HTERT RPE-1 (cell line): ENCODE data around the gene TEX38.
"Not testable (repeated sequence)": the region's sequence is repeated elsewhere in the genome, so short reads cannot be mapped to it uniquely, and the experiment has no call there.

Experiments used
- in situ Hi-C: fragments of 300-500 bp; cut with MboI; formaldehyde crosslinking; loops from 4 replicates; pipeline ENCODE4 v1.14.3; 2020; ENCODE audit warnings: low sequenced_read_pairs

TEX38 gene

DNA sequence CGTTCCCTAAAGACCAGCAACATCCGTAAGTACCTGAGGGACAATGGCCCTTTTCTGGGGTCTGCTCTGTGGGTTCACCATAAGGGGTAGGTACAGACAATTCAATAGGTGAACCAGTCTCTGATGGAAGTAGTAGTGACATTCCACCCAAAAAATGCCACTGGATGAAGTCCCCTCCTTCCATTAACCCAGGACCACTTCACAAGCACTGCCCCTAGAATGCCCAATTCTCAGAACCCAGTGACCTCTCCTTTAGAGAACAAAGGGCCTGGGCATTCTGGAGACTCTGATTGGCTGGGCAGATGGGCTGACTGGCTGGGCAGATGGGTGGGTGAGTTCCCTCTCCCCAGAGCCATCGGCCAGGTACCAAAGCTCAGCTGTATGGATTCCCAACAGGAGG lies at the start of gene TEX38:
Gene TEX38 (plus strand): TSS at position 301 of the 400 bp plus-strand sequence. CDS start 81 bp downstream, at position 382.
- in situ Hi-C loops: no loop called here

DNA sequence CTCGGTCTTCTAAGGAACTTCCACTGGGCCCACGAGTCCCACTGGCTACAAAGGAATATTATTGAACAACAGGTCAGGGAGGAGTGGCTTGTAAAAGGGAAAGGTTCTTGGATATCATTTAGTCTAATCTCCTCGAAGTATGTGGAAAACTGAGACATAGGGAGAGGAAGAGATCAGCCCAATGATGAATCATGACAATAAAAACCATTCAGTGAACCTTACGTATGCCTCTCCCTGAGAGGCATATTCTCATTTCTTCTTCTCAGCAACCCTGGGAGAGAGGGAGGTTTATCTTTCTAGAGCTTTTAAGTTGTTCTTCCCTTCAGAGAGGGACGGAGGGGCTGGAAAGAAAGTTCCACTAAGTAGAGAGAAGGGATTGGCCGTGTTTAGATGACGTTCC lies 49.7 kb upstream of the TEX38 start:
- in situ Hi-C loops: no loop called here

DNA sequence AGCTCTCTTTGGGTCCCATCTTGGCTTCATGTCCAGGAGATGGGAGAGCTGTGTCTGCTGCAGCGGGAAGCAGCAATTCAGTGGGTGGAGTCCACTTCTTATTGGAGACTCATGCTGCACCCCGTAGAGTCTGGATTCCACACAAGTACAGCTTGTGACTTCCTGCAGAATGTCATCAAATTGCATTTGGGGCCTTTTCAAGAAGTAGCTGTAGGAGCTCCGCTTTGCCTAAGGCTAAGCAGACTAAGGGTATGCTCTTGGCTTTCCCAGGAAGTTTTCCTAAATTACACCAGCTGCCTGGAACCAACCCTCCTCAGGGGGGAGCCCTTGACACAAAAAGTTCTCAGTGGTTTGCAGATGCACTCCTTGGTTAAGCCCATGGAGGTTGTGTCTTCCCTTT lies 49.3 kb upstream of the TEX38 start:
- in situ Hi-C loops: no loop called here

DNA sequence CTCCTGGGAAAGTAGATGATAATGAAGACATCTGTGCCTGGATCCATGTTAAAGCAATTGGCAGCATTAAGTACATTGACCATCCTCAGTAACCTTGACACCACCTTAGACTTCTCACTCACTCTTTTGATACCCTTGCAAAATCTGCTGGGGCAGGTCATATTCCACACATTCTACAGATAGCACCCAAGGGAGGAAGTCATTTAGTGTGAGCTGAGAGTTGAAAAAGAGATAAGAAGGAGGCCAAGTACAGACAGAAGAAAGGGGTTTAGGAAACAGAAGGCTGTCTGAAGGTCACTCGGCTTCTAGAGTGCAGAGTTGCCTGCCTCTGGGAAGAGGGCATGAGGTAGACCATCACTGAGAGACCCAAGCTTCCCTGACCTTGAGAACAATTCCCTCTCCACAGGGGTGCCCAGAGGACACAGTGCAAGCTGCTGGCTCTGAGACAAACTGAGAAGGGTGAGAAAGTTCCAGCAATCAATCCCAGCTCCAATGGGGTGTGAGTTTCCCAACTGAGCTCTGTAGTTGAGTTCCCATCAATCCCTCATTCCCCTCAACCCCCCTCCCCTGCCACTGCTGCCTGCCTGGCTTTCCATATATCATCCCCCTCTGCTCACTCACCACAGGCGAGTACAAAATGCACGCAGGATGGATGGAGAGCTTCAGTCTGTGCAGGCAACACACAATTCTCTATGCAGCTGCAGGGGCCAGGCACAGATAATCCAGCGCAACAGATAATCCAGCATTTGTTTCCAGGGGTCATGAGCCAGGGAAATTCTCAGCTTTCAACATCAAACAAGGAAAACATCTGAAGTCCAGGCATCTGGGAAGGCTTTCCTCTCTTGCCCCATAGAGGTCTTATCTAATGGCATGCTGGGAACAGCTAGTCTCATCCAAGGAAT lies 47.7 kb upstream of the TEX38 start:
- in situ Hi-C loops: no loop called here

DNA sequence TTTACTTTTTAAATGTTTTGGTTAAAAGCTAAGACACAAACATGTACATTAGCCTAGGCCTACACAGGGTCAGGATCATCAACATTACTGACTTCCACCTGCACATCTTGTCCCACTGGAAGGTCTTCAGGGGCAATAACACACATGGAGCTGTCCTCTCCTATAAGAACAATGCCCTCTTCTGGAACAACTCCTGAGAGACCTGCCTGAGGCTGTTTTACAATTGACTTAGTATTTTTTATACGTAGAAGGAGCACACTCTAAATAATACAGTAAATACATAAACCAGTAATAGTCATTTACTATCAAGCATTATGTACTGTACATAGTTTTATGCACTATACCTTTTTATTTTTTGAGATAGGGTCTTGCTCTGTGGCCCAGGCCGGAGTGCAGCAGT lies 40.9 kb upstream of the TEX38 start:
- in situ Hi-C loops: no loop called here

DNA sequence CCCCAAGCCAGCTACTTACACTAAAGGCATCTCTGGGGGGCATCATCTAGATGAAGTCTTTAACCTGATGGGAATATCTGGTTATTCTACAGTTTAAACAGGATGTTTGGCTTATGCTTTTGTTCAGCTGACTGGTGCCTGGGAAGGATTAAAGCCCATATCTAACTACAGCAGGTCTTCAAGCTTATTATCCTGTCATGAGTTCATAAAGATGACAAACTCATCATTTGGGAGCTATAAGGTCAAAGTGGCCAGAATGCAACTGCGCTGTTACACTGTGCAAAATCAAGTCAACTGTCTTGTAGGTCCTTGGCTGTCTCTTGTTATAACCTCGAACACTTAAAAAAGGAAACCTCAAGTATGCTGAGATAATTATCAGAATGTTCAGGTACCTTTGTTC lies 36.4 kb upstream of the TEX38 start:
- in situ Hi-C loops: no loop called here

DNA sequence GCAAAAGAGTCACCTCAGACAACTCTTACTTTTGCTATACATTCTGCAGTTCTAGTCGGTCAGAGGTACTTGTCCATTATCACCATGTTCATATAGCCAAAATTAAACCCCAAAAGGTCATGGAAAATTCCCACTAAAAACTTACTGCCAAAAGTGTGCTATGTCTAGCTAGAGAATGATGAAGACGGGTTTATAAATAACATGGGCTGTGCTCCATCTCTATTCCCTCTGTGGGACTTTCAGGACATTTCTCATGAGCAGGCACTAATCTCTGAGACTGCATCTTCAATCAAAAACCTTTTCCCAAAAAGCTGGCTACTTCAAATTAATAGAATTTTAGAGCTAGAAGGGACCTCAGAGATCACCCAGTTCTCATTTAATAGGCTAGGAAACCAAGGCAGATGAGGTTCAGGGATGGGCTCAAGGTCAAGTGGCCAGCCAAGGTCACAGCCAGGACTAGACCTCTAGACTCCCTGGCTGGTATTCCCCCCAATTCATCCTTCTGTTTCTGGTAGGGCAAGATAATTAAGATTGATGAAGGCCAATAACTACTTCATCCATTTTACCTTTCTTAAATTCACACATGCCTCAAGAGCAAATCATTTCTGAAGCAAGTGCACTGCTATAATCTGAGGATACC lies 34.1 kb upstream of the TEX38 start:
- in situ Hi-C loops: no loop called here

DNA sequence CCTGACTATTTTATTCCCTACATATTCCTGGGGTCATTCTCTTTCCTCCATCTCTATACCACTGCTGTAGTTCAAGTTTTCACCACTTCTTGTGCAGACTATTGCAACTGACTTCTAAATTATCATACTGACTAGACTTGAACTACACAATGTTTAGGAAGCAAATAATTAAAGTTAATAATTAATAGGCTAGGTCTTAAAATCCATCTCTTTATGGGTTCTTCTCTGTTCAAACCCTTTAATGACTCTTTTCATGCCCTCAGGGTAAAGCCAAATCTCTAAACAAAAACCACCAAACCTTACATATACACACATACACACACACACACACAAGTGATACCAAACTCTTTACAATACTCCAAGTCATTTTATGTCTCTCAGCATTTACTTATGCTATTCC lies 32.7 kb upstream of the TEX38 start:
- in situ Hi-C loops: no loop called here

DNA sequence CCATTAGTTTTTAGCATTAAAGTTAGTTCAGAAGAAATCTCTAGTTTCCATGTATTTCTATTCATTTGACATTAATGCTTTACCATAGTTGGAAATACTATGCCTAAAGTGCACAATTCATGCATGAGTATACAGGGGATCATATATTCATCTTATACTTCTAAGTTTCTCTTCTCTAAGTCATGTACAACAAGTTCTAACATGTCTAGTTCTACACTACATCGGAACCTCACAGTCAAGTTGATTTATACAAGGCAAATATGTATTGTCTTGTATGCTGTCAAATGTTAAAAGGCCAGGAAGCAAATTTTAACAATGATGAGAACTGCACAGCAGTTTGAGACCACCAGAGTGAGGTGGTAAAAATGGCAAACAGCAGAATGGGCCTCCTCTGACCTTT lies 32.1 kb upstream of the TEX38 start:
- in situ Hi-C loops: no loop called here

DNA sequence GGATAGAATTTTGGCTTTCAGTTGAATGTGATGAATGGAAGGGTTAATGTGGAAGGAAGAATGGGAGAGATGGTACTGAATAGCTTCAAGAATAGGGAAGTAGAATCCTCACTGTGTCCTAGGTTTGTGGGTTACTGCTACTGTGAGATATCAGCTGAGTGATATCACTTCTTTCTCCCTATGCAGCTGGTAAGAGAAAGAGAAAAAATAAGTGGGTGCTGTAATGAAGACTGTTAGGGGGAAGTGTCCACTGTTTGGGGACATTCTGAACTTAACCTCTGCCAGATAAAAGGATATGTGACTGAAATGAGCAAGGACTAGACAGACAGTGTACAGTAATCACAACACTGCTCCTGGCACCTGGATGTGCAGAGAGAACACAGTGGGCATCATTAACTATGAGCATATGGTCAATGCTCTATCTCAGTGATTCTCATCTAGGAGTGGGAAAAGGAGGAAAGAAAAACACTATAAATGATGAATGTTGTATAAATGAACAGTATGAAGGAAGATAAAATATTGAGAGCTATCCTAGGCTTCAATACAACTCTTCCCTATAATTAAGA lies 29.5 kb upstream of the TEX38 start:
- in situ Hi-C loops: no loop called here

DNA sequence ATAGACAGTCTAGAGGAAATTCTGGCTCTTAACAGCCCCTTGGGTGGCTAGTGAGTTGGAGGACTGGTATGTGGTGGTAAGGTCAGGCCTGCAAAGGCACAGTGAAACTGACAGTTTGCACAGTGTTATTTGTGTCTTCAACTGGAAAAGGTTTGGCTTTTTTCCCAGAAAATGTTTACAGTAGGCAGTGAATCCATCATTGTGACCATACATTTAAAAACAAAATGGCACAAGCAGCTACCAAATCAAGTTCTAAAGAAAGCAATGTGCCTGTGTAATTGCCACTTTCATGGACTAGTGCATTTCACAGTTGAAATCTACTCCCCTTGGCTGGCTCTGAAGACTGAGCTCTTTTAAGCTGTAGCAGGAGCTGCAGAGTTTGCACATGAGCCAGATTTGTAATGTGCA lies 28.3 kb upstream of the TEX38 start:
- in situ Hi-C loops: no loop called here

DNA sequence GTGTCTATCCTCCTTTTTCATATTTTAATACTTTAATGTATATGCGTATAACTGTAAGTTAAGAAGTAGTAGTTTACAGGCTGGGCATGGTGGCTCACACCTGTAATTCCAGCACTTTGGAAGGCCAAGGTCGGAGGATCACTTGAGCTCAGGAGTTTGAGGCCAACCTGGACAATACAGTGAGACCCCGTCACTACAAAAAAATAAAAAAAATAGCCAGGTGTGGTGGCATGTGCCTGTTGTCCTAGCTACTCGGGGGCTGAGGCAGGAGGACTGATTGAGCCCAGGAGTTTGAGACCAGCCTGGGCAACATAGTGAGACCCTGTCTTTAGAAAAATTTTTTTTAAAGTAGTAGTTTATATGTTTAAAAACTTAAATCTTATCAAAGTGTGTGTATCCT lies 25.8 kb upstream of the TEX38 start:
- in situ Hi-C loops: no loop called here

DNA sequence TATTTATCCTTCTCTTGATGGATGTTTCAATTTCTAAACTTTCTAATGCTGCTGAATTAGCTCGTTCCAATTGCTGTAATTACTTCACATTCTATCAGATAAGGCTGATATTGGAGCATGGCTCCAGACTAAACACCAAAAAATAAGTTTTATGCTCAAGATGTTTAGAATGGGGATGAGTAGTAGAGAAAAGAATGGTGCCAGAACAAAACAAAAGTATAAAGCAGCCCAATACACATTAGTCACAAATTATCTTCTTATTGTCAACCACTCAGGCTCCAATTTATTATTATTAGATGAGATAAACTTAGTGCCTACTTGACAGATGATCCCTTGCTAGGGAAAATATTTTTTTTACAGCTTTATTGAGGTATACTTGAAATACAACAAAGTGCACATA lies 25.3 kb upstream of the TEX38 start:
- in situ Hi-C loops: no loop called here

DNA sequence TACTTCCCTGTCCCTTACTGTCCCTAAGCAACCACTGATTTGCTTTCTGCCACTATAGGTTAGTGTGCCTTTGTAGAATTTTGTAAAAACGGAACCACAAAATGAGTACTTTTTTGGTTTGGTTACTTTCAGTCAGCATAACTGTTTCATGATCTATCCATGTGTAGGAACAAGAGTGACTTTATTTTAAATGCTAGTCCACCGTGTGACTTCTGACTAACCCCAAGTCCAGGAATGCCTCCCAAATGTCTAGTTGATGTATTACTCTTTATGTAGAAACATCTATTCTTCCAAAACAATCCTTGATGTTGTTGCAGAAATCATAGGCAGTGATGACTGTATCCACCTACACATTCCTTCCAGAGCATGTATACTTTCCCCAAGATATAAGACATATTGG lies 24.8 kb upstream of the TEX38 start:
- in situ Hi-C loops: no loop called here

DNA sequence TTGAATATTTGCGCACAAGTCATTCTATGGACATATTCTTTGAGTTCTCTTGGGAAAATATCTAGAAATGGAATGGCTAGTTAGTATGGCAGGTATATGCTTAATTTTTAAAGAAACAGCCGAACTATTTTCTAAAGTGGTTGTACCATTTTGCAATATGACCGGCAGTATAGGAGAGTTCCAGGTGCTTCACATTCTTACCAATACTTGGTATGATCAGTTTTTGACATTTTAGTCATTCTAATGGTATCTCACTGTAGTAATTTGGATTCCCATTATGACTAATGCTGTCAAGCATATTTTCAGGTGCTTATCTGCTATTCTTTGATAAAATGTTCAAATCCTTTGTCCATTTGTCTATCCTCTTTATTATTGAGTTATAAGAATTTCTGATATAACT lies 24.0 kb upstream of the TEX38 start:
- in situ Hi-C loops: no loop called here

DNA sequence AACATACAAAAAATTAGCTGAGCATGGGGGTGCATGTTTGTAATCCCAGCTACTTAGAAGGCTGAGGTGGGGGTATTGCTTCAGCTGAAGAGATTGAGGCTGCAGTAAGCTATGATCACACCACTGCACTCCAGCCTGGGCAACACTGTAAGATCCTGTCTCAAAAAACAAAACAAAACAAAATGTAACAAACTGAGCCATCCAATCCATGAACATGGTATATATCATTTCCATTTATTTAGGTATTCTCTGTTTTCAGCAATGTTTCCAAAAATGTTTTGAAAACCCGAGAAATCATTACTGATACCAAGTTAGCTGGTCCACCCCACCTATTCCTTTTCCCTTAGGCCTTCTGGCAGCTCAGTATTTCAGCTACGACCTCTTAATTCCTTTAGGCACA lies 21.9 kb upstream of the TEX38 start:
- in situ Hi-C loops: no loop called here

DNA sequence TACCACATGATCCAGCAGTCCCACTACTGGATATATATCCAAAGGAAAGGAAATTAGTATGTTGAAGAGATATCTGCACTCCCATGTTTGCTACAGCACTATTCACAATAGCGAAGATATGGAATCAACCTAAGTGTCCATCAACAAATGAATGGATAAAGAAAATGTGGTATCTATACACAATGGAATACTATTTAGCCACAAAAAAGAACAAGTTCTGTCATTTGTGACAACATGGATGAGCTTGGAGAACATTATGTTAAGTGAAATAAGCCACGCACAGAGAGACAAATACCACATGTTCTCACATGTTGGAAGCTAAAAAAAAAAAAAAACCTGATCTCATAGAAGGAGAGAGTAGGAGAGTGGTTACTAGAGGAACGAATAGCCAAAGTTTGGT lies 21.2 kb upstream of the TEX38 start:
- in situ Hi-C loops: no loop called here

DNA sequence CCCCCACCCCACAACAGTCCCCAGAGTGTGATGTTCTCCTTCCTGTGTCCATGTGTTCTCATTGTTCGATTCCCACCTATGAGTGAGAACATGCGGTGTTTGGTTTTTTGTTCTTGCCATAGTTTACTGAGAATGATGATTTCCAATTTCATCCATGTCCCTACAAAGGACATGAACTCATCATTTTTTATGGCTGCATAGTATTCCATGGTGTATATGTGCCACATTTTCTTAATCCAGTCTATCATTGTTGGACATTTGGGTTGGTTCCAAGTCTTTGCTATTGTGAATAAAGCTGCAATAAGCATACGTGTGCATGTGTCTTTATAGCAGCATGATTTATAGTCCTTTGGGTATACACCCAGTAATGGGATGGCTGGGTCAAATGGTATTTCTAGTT lies 20.5 kb upstream of the TEX38 start:
- in situ Hi-C loops: not testable (repeated sequence)

DNA sequence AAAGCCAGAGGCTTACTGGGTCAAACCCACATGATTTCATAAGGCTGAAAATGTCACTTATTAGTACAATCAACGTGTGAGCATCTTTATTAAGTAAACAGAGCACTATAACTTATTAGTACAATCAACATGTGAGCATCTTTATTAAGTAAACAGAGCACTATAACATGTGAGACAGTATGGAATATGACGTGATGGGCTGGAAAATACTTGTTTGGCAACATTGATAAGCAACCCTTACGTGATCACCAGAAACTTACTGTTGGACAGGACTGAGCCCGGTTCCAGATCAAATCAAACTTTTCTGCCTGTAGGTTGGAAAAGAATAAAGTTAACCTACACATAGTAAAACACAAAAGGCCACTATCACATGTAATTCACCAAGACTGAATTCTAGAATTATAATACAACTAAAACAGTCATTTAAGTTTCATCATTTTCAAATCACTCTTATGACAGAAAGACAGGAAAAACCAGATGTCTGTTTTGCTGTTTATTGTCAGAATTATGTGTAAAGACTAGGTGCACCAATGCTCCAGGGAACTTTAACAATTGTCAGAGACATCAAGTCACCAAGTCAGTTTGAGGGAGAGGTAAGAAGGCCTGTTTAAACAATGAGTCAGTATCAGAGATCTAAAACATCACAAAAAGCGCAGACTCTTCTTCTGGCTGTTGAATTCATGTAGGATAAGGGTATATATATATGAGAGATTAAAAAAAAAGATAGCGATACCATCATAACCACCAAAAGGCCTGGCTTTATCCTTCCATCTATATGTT lies 19.1 kb upstream of the TEX38 start:
- in situ Hi-C loops: no loop called here

DNA sequence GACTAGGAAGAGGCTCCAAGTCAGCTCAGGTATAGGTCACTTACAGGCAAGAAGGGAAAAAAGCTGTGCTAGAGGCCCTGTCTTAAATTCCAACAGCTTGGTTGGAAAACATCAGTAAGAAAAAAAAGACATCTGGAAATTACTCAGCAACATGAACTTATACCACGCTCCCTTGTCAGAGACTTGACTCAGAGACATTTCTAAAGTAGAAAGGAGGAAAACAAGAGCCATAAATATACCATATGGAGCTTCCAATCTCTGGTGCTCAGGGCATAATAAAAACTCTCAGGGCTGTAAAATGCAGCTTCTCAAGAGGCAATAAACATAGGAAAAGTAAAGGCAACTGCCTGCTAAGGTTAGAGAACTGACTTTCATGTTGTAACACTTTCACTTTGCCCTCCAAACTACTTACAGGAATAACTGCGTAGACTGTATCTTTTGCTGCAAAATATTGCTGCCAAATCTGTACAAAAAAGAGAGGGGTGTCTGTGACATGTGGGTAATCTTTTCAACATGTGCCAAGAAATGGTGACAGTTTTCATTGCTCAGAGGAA lies 18.2 kb upstream of the TEX38 start:
- in situ Hi-C loops: no loop called here

DNA sequence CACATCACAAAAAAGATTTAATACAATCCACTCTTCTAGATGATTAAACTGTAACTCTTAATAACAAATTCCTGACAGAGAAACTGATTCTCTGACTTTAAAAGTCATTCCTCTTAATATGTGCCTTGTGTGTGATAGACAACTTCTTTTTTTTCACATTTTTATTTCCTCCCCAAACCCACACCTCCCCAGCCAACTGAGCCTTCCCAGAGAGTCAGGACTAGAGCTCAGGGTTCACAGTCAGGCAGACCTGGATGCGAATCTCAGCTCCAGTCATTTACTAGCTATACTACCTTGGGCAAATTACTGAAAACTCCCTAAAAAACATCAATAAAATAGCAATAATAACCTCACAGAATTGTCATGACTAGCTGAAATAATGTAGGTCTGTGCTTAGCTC lies 17.6 kb upstream of the TEX38 start:
- in situ Hi-C loops: no loop called here
